ENCODE measurements around the gene TEX53.

Gene TEX53

DNA sequence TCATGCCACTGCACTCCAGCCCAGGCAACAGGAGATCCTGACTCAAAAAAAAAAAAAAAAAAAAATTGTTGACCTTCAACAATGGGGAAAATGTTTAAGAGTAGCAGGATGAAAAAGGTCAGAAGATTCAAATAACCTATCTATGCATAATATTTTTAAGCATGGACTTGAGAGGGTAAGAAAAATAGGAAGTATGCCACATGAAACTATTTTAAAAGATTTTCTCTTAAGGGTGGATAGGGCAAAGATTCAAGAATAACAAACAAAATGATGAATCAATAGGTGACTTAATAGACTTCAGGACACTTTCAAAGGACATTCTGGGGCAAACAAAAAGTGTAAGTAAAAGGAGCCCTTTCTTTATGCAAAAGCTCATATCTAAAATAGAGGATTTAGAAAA, 21.2 kb upstream of the TEX53 start:
- DNase-seq = no peak

DNA sequence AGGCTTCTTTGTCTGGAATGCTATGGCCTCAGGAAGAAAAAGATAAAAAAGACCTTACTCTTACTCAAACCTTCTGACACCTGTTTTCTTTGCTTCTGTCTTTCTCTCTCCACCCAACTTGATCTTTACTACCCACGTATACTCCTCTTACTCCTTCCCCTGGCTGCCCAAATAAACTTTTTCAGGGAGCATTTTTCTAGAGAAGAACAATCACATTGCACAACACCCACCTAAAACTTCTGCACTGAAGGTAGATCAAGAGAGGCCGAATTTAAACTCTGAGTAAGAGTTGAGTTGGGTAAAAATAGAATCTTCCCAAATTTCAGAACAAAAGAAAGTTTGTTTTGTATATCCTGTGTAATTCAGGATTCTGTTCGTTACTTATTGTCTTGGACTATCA, 20.5 kb upstream of the TEX53 start:
- DNase-seq = no peak

DNA sequence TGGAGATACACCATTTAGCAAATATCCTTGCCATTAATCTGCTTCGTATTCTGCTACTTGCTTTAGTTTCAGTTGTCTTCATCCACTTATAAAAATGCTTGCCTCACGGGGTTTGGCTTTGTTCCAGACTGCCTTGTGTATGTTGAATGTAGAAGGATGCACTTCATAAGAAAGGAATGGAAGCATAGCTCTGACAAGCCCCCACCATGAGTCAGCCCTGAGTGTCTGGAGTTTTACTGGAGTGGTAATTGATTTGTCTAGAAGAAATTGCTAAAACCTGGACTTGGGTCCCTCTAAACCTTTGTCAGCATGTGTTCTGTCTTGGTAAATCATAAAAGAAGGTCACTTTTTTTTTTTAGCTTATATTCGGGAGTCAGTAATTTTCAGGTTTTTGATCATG, 19.8 kb upstream of the TEX53 start:
- DNase-seq = no peak

DNA sequence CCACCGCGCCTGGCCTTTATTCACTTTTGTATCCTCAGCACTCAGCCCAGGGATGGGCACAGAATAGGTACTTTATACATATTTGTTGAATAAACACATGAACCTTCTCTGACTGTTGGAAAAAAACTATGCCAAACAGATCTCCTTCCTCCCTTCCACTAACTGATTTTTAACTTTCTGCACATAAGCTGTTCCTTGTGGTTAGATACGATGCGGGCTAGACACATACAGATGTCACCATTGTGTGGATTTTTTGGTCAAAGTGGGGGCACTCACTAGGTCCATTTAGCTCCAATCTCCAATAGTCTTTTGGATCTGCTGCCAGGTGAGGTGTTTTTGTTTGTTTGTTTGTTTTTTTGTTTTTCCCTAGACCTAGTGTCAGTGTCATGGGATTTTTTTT, 19.3 kb upstream of the TEX53 start:
- DNase-seq = no peak

DNA sequence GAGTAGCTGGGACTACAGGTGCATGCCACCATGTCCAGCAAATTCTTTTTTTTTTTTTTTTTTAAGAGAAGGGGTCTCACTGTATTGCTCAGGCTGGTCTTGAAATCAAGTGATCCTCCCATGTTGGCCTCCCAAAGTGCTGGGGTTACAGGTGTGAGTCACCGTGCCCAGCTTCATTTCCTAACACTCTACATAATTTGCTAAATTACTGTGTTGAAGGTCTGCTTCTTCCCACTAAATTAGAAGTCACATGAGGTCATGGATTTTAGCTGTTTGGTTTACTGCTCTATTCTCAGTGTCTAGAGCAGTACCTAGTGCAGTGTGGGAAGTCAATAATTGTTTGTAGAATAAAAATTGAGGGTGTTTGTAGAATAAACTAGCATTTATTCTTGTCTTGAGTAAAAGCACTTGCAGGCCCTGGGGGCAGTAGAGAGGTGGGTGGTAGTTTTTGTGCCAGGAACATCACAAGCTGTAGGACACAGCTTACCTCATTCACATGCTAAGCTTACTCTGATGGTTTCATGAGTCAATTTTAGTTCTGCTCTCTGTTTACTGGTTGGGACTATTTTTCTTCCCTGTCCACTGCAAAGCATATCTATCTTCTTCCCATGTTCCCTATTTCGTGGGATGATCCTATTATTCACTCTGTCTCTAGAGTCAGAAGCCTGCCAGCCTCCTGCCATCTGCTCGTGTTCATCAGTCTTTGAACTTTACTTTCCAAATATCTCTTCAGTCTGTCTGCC, 17.4 kb upstream of the TEX53 start:
- DNase-seq = no peak

DNA sequence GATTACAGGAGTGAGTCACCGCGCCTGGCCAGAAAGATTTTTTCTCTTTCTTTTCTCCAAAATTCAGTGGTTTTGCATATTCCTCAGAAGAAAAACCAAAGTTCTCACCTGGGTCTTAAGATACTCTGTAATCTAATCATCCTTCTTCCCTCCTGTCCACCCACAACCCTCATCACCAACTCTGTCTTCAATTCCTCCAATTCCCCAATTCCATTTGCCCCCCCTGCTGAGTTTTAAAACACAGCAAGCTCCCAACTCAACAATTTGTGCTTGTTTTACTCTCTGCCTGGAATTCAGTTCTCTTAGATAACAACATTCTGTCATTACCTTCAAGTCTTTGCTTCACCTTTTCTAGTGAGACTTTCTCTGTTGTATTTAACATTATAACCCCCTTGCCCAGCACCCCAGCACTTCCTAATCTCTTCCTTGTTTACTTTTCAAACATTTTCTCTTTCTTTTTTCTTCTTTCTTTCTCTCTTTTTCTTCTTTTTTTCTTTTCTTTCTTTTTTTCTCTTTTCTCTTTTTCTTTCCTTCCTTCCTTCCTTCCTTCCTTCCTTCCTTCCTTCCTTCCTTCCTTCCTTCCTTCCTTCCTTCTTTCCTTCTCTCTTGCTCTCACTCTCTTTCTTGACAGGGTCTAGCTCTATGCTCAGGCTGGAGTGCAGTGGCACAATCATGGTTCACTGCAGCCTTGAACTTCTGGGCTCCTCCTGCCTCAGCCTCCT, 16.6 kb upstream of the TEX53 start:
- DNase-seq = no peak

DNA sequence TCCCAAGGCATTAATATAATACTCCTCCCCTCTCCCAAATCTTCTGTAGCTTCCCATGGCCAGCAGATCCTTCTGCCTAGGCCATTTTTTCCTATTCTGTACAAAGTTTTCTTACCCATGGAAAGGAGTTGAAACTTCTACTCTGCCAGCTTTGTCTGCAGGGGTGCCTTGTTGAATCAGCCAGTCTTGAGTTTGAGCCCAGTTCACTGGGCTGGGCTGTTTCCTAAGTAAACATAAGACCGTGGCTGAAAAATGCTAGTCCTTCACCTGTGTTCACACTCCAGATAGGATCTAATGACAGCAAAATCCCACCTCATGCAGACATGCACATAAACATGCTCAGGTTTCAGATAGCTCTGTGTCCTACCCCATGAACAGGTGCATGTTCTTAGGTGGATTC, 14.0 kb upstream of the TEX53 start:
- no peak for DNase-seq

DNA sequence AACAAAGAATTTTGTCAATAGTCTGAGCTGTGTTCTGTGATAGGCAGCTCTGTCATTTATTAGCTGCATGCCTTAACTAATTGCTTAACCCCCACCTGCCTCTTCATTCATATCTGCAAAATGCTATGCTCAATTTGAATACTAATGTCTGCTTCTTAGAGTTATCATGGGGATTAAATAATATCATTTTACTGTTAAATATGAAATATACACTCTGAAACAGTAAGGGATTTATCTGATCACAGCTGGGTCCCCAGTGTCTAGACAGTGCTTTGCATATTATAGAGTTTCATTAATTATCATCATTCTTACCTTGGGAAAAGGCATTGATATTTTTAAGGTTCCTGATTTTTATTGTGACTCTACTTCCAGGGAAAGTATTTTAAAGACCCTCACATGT, 12.4 kb upstream of the TEX53 start:
- DNase-seq = no peak

DNA sequence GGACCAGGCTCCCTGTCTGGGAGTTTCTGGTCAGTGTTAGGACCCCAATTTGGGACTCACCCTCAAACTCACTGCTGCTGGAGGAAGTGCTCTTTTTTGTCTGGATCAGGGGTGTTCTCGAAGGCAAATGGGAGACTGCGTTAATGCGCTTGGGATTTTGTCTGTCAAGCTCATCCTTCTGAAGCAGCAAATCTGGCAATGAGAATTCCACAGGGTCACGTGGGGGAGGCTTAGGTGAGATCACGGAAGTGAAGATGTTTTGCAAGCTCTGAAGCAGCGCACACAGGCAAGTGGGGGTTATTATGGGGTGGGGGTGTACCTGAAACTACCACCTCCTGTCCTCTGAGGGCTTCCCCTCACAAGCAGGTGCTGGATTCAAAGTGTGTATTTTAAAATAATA, 10.5 kb upstream of the TEX53 start:
- no peak for DNase-seq

DNA sequence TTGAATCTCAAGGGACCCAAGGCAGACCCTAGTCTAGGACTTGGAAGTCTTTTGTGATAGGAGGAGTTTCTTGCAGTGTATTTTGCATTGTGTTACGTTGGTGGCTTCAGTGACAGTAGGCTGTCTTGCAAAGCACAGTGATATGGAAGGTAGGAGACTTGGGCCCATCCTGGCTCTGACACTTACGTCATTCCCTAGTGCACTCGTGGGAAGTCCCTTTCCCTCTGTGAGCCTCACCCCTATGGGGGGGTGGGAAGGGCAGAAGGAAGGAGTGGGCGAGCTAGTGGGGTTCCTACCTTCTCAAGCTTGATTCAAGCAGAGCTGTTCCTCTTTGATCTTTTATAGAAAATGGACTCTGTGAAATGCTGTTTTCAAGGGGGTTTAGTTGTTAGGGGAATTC, 9.2 kb upstream of the TEX53 start:
- no peak for DNase-seq

DNA sequence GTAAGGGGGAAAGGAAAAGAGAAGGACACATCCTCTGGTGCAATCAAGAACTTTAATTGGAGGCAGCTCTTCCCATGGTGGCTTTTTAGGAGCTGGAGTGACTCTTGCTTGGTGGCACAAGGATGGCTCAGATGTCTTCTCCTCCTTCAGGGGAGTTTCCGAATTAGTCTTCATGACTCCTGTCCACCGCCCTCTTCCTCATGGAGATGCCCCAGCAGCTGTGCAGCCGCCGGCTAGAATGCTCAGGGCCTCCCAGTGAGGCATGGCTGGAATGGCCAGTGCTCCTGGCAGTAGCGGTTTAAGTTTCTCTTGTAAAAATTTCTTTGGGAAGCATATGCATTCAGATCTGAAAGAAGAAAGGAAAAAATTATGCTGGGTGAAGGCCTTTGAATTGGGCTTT, 8.8 kb upstream of the TEX53 start:
- DNase-seq = no peak

DNA sequence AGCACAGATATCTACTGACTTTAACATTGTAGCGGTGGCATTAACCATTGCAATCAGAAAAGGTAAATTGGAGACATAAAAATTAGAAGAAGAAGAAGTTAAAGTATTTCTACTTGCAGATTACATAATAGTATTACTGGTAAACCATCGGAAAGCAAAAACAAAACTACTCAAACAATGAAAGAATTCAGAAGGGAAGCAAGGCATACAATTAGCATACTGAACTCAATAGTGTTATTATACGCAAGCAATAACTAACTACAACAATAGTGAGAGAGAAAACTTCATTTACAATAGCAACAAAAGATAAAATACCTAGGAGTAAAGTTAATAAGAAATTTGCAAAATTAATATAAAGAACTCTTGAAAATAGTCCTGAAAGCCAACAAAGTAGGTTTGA, 6.6 kb upstream of the TEX53 start:
- DNase-seq = no peak

DNA sequence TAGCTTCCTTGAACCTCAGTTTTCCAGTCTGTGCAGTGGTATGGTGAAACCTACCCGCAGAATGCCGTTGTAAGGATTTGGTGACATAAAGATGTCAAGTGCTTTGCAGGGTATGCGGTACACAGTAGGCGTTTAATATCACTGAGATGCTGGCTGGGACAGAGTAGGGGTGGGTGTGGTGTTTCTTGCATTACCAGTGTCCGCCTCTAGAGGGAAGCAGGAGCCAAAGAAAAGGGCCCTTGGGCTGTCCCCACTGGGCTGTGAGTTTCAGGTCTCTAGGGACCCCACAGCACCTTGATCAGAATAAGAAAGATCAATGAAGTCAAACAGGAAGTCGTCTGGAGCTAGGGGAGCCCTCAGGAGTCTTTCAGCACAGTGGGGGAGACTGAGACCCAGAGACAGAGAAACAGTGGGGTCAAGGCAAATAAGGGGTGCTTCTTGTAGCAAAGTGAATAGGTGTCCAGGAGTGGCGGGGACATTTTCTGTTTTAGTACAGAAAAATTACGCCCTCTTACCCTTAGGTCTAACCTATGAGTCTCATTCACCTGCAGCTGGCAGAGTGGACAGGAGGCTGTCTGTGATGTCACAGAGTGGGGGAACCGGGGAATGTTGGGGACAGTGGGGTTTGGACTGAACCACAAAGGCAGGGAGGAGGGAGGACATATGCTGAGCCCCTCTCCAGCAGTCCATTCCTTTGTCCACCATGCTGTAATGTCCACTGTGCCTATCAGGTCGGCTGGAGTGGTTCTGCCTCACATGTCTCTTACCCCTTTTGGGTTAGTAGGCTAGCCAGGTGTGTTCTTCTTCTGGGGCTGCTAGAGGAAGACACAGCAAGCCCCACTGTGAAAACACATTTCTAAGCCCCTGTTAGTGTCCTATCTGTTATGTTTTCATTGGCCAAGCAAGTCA, 4.7 kb upstream of the TEX53 start:
- DNase-seq = peak; percentile 84

DNA sequence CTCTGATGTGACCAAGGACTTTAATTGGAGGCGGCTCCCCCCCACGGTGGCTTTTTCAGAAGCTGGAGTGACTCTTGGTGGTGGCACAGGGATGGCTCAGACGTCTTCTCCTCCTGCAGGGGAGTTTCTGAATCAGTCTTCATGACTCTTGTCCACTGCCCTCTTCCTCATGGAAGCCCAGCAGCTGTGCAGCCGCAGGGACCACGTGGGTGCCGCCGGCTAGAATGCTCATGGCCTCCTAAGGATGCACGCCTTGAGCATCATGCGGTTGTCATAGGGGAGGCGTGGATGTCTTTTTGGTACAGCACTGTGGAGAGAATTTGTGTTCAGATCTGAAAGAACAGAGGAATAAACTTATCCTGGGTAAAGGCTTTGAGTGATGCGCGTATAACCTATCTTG, 1.3 kb downstream of the TEX53 start:
- no peak for DNase-seq

DNA sequence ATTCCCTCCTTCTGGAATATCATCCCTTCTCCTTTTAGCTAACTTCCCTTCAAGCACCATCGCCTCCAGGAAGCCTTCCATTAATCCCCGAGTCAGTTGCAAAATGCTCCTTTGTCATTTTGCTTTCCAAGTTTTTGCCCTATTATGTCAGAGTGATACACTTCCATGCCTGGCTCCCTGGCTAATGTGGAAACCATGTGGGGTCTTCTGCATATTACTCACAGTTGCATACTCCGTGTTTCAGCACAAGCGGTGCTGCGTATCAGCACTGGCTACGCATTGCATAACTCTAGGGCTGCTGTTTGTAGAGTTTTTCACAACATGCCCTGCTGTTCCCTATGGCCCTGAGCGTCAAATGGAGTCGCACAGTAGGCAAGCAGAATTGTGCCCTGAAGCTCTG, 1.9 kb downstream of the TEX53 start:
- no peak for DNase-seq

DNA sequence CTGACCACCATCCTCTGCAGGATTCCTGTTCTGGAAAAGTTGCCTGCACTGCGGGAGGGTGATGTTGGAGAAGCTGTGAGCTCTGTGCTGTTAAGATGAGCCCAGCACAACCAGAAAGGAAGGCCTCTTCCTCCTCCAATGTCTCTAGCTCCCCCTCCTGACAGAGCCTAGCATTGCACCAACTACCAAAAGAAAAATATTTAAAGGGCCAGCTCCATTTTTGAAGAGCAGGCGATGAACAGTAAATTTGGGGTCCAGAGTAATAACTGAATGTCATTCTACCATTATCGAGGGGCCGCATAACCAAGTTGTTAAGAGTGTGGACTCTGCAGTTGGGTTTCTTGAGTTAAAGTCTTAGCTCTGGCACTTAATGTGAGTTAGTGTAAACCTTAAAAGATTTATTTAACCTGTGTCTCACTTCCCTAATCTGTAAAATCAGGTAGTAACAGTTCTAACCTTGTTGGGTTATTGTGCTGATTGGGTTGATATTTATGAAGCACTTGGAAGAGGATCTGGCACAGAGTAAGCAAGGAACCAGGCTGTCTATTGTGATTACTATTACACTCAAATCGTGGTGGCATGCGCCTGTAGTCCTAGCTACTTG, 3.9 kb downstream of the TEX53 start:
- peak; percentile 89 for DNase-seq

DNA sequence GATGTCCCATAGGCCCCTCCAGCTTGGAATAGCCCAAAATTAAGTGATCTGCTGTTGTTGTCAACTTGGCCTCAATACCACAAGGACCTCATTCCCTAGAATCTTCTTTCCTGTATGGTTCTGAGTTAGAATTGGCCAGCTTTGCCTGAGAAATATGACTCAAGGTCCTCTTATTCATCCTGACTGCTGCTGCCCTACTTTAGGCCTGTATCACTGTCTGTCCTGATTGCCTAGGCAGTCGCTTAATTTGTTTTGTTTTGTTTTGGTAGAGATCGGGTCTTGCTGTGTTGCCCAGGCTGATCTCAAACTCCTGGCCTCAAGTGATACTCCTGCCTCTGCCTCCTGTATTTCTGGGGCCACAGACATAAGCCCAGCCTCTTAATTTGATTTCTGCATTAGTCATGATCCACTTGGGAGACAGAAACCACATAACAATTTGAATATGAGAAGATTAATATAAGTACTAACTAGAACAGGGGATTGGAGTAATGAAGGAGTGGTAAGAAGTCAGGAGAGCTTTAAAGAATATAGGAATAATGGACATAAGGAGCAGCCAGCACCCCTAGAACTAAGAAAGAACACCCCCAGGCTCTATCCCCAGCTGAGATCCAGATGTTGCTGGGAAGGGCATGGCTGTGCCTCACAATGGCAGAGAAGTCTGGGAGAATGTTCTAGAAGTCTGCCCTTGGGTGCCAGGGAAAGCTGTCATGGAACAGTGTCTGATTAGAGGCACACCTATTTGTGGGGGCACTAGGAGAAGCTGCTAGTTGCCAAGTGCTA, 4.6 kb downstream of the TEX53 start:
- DNase-seq = no peak

DNA sequence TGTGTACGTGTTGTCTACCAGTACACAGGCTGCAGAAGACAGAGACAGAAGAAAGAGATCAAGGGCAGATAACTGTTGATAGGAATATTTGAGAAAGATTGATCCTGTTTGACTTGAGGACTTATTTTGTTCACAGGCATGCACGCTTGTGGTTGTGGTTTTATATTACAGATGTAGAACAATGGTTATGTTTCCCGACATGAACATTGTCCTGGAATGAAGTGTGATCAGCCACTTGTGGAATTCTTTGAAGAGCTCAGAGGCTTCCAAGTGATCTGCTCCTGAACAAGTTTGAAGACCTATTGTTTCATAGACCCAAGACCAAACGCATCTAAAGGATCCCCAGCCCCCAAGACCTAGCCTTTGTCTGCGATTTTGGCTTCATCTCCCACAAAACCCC, 13.7 kb downstream of the TEX53 start:
- peak; percentile 5 for DNase-seq

DNA sequence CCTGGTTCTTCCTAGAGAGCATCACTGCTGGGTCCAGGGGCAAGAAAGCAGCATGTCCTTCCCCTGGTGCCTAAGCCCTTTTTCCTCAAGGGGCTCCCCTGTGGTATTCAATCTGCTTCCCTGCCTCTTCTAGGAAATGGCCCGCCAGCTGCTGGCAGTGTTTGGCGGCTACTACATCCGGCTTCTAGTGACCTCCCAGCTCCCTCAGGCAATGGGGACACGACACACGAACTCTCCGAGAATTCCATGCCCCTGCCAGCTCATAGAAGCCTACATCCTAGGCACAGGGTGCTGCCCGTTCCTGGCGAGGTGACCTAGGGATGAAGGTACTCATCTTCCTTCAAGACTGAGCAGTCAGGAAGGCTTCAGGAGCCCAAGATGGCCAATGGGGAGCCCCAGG, 14.6 kb downstream of the TEX53 start:
- DNase-seq = peak; percentile 47

DNA sequence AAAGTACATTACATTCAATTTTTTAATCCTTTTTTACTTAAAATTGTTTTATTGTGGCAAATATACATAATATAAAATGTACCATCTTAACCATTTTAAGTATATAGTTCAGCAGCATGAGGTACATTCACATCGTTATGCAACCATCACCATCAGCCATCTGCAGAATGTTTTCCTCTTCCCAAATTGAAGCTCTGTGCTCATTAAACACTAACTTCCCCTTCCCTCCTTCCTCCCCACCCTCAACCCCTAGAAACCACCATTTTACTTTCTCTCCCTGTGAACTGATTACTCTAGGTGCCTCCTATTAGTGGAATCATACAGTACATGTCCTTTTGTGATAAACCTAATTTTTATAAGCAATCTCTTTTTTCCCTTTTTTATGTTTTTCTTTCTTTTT, 15.6 kb downstream of the TEX53 start:
- DNase-seq = no peak

DNA sequence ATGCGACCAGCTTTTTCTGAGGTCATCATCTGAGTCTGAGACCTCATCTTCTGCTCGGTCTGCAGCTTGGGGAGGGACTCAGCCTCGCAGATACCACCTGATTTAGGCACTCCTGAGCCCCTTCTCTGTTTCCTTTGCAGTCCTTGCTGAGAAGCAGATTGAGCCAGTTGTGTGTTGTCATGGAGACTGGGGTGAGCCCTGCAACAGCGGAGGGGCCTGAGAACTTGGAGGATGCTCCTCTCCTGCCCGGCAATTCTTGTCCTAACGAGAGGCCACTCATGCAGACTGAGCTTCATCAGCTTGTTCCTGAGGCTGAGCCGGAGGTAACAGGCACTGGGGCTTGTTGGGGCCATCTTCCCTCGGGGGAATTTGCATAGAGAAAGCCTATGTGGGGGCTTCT, 19.2 kb downstream of the TEX53 start:
- no peak for DNase-seq

DNA sequence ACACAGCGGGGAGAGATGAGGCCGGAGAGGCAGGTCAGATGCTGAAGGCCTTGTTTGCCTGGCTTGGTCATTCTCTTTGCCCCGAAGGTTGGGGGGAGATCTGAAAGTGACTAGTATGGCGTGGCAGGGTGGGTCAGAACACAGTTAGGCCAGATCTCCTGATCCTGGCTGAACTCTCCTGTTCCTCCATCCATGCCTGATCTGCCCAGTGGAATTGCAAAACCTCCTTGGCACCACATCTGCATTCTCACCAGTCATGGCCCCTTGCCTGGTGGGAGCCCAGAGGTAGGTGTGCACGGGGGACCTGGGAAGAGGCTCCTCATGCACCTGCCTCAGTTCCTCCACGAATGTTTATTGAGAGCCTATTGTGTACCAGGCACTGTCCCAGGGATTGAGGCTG, 23.2 kb downstream of the TEX53 start:
- DNase-seq = no peak

Measured in activated effector memory CD4-positive, alpha-beta T cell treated with anti-CD3 and anti-CD28 coated beads, Interleukin-2, amount 50 U/mL, for 16 hours (primary cell).